GM13977 (cell line): ENCODE results near the gene ATXN1.

ENCODE experiments used
- DNase-seq: peaks from one replicate; pipeline ENCODE4 v3.0.0; 2012; ENCODE audit warnings: low spot score
- in situ Hi-C: fragments of 300-500 bp; cut with MboI; formaldehyde crosslinking; loops from one replicate; pipeline ENCODE4 v1.12.0; 2022; ENCODE audit warnings: low sequenced_read_pairs, low pct_unique_long_range_greater_than_20kb, mixed read lengths, inconsistent platforms; ENCODE audit not compliant: unreplicated experiment
- TF ChIP-seq, protein P1 (sequence below): IDR thresholded peaks from 2 replicates; pipeline ENCODE4 v1.5.1; 2012; ENCODE audit warnings: mild to moderate bottlenecking, control low read depth; ENCODE audit not compliant: insufficient read depth; ENCODE audit errors: extremely low read depth, missing control alignments

Gene ATXN1

GRCh38 chr6:16295060-16295459, 466.2 kb downstream of the ATXN1 start:
- TF ChIP-seq, protein P1, sequence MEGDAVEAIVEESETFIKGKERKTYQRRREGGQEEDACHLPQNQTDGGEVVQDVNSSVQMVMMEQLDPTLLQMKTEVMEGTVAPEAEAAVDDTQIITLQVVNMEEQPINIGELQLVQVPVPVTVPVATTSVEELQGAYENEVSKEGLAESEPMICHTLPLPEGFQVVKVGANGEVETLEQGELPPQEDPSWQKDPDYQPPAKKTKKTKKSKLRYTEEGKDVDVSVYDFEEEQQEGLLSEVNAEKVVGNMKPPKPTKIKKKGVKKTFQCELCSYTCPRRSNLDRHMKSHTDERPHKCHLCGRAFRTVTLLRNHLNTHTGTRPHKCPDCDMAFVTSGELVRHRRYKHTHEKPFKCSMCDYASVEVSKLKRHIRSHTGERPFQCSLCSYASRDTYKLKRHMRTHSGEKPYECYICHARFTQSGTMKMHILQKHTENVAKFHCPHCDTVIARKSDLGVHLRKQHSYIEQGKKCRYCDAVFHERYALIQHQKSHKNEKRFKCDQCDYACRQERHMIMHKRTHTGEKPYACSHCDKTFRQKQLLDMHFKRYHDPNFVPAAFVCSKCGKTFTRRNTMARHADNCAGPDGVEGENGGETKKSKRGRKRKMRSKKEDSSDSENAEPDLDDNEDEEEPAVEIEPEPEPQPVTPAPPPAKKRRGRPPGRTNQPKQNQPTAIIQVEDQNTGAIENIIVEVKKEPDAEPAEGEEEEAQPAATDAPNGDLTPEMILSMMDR, result no peak
- in situ Hi-C loops, result no loop called here
- no peak for DNase-seq

- no peak for DNase-seq
- in situ Hi-C loops, result no loop called here
- TF ChIP-seq, protein P1, result no peak
These were observed 466.9 kb downstream of the ATXN1 start for GRCh38 chr6:16294371-16294770.

- TF ChIP-seq, protein P1, result no peak
- no peak for DNase-seq
- in situ Hi-C loops, result no loop called here
These were observed 468.3 kb downstream of the ATXN1 start for GRCh38 chr6:16292942-16293341.

GRCh38 chr6:16292432-16292831, 468.8 kb downstream of the ATXN1 start:
- no peak for DNase-seq
- TF ChIP-seq, protein P1, result no peak
- in situ Hi-C loops, result no loop called here

DNA sequence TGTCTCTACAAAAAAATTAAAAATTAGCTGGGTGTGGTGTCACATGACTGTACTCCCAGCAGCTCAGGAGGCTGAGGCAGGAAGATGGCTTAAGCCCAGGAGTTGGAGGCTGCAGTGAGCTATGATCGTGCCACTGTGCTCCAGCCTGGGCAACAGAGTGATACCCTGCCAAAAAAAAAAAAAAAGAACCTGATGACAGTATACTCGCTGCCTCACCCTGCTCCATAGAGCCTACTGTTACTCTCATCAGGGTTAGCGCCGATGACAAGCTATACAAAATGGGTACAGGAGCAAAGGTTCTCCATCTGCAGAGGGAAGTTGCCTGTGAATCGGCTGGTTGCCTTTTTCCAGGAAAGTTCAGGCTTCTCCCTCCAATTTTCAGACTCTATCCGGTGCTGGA, 469.5 kb downstream of the ATXN1 start:
- in situ Hi-C loops, result no loop called here
- no peak for DNase-seq
- TF ChIP-seq, protein P1, result no peak

DNA sequence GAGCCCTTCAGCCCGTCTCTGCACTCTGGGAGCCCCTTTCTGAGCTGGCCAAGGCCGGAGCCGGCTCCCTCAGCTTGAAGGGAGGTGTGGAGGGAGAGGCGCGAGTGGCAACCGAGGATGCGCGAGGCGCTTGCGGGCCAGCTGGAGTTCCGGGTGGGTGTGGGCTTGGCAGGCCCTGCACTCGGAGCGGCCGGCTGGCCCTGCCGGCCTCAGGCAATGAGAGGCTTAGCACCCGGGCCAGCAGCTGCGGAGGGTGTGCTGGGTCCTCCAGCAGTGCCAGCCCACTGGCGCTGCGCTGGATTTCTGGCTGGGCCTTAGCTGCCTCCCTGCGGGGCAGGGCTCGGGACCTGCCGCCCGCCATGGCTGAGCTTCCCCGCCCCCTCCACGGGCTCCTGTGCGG, 473.1 kb downstream of the ATXN1 start:
- DNase-seq, result no peak
- in situ Hi-C loops, result no loop called here

More for the DNA sequence above, 473.1 kb downstream of the ATXN1 start:
- TF ChIP-seq, protein P1, result no peak
